HG02763 (cell line): ENCODE measurements around the gene TIMM23B.
"Not testable (repeated sequence)": the region's sequence is repeated elsewhere in the genome, so short reads cannot be mapped to it uniquely, and the experiment has no call there.

Experiments
- ATAC-seq: cut with Tn5 transposase; IDR thresholded peaks from one replicate; pipeline ENCODE4 v1.9.1; 2021; ENCODE audit warnings: mild to moderate bottlenecking, moderate library complexity; ENCODE audit not compliant: unreplicated experiment

Gene TIMM23B

GRCh38 chr10:49972094-49972493 is 30.2 kb downstream of the TIMM23B start:
- ATAC-seq: not testable (repeated sequence)

DNA sequence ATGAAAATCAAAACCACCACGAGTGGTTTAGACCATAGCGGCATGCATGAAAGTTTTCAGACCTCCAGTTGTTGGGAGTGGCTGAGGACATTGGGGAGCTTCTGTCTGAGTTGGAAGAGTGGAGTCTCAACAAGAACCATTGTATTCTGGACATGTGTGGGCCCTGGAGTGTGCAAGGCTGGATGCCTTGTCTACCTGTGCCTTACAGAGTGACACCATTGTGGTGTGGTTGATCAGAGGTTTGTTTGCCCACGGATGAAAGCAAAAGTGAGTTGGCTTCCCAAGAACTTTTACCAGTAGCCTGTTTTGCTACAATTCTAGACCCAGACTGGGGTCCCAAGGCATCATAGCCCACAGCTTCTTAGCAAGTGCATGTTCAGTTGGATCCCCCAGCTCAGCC is 35.9 kb downstream of the TIMM23B start:
- ATAC-seq: not testable (repeated sequence)

DNA sequence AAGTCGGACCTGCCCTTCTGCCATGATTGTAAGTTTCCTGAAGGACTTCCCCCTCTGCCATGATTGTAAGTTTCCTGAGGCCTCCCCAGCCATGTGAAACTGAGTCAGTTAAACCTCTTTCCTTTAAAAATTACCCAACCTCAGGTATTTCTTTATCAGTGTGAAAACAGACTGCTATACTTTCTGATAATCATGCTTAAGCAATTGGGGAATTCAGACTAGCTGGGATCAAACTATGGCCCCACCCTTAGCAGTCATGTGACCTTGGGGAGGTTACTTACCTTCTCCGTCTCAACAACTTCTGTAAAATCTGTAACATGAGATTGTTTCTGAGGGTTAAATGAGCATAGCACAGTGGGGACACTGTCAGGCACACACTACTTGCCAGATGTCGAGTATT is 45.4 kb downstream of the TIMM23B start:
- ATAC-seq: not testable (repeated sequence)

DNA sequence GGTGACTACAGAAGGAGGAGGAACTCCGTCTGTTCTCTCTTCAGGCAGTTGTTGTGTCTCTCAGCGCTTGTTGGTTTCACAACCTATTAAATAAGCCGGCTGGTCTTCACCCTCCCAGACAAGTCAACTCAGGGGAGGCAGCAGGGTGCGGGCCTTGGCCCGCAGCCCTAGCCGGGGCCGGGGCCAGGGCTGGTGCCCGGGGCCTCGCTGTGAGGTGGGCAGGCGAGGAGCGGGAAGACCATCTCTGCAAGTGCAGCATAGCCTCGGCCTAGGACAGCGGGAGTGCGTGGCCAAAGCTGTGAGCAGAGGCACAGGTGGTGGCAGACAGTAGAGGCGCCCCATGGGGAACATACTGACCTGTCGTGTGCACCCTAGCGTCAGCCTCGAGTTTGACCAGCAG is 46.5 kb downstream of the TIMM23B start, which contains the start of gene AGAP6:
TSS of gene AGAP6 (plus strand) at position 31 of the 400 bp plus-strand sequence. CDS start at position 341, 310 bp downstream.
- not testable (repeated sequence) for ATAC-seq

GRCh38 chr10:49995321-49995720 is 53.5 kb downstream of the TIMM23B start:
- not testable (repeated sequence) for ATAC-seq

DNA sequence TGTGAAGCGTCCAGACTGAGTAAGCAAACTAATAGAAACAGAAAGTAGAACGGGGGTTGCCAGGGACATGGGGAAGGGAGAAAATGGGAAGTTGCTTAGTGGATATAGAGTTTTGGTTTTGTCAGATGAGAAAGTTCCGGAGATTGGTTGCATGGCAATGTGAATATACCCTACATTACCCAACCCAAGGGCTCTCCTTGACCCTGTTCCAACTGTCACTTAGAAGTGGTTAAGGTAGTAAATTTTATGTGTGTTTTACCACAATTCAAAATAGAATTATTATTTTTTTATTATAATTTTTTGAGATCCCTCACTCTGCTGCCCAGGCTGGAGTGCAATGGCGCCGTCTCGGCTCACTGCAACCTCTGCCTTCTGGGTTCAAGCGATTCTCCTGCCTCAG is 72.2 kb downstream of the TIMM23B start:
- ATAC-seq: not testable (repeated sequence)

- ATAC-seq: not testable (repeated sequence)
Measured at GRCh38 chr10:50015596-50016220, 73.9 kb downstream of the TIMM23B start.

- ATAC-seq: not testable (repeated sequence)
Measured at GRCh38 chr10:50016926-50017325, 75.1 kb downstream of the TIMM23B start.

DNA sequence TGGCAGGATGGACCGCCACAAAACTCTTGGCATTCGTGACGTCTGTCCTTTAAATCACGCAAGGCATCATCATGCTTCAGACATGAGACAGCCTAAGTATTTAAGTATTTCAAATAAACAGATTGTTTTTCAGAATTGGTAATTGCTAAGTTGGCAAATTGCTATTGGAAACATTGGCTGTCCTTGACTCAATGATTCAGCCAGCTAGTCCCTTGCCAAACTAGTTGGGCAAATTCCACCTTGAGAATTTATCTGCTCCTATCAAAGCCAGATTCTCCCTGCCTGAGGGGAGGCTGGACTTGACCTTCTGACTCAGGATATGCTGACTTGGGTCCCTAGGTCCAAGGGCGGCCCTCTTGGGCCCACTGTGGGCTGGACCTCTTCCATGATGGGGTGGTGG is 75.8 kb downstream of the TIMM23B start:
- not testable (repeated sequence) for ATAC-seq

DNA sequence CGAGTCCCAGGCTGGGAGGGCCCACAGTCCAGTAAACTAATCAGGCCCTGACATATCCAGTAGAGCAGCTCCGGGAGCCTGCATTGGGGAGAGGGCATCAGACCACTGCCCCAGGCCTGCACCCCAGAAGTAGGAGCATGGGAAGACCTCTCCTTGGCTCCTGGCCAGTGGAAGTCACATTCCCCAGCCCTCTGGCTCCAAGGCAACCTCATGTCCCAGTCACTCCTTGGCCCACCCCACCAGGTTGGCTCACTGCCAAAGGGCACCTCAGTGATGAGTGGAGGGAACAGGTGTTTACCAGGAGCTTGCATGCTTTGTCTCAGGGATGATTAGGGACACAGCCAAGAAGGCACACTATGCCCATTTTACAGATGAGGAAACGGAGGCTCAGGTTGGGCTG is 77.4 kb downstream of the TIMM23B start:
- not testable (repeated sequence) for ATAC-seq

DNA sequence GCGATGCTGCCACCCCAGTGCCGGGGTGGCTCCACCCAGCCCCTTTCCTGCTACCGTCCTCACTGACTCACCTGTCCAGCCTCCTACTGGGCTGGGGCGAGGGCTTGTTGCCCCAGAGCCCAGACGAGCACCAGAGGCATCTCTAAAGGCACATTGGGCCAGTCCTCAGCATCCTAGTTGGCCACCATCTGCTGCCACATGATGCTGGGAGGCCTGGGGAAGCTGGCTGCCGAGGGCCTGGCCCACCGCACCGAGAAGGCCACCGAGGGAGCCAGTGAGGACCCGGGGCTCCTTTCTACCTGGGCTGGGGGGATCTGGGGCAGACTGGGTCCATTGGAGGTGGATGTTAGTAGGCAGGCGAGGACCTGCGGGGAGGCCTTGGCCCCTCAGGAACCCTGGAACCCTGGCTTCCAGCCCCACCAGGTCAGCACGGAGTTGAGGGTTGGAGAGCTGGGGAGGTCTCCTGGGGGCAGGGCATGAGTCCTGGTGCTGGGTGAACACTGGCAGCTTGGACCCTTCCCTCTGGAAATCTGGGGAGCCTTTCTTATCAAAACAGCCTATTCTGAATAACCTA is 78.7 kb downstream of the TIMM23B start:
- not testable (repeated sequence) for ATAC-seq

DNA sequence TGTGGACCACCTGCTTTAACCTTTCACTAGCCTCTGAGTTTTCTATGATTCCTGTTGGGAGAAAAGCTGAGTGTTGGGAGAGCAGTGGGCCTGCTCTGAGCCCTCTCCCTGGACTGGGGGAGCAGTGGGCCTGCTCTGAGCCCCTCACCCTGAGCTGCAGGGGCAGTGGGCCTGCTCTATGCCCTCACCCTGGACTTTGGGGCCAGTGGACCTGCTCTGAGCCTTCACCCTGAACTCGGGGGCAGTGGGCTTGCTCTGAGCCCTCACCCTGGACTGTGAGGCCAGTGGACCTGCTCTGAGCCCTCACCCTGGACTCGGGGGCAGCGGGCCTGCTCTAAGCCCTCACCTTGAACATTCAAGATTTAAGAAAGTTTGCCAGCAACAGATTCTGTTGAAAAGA is 79.8 kb downstream of the TIMM23B start:
- ATAC-seq: no peak
